Spinal cord (tissue), 10 donors: ENCODE measurements around the gene AKR1C2. TPM values are rescaled to one million over a fixed set of nuclear protein-coding genes. Genes with fewer than 3 reads are reported as not detected.
"Not testable (repeated sequence)": the region's sequence is repeated elsewhere in the genome, so short reads cannot be mapped to it uniquely, and the experiment has no call there.

Experiments used
- DNase-seq, 6 donors: peaks; one replicate each; pipeline versions ENCODE4 v3.0.0 to v3.0.0-alpha.2; 2013 to 2015; ENCODE audit warnings: low spot score in 6 of 6, low read depth in 4 of 6
- H3K27ac ChIP-seq: one replicate; pipeline ENCODE4 v1.5.1; 2013; ENCODE audit warnings: low read depth, low read length, control low read depth
- H3K27me3 ChIP-seq: one replicate; pipeline ENCODE4 v1.6.1; 2013; ENCODE audit warnings: low read length; ENCODE audit not compliant: control insufficient read depth, insufficient read depth
- H3K36me3 ChIP-seq: one replicate; pipeline ENCODE4 v1.6.1; 2013; ENCODE audit warnings: low read length; ENCODE audit not compliant: control insufficient read depth, insufficient read depth
- H3K4me1 ChIP-seq: one replicate; pipeline ENCODE4 v1.6.1; 2013; ENCODE audit warnings: low read length; ENCODE audit not compliant: control insufficient read depth, insufficient read depth
- H3K4me3 ChIP-seq: one replicate; pipeline ENCODE4 v1.5.1; 2013; ENCODE audit warnings: low read depth, low read length, control low read depth
- H3K9me3 ChIP-seq: one replicate; pipeline ENCODE4 v1.6.1; 2013; ENCODE audit warnings: low read length; ENCODE audit not compliant: control insufficient read depth, insufficient read depth
- WGBS: methylation state at CpG from one replicate; pipeline ENCODE4 v1.1.5; 2013; ENCODE audit warnings: missing lambda C conversion rate; ENCODE audit not compliant: insufficient coverage; 5-methylcytosine and 5-hydroxymethylcytosine counted together
- polyA plus RNA-seq, 2 donors: library from polyadenylated mRNA; unstranded; fragments of 120-200 nt; gene quantifications; one replicate each; pipeline ENCODE4 v1.2.1, GENCODE V29; 2013; ENCODE audit not compliant: insufficient read length in 2 of 2
- total RNA-seq, 2 donors: library from RNA; depleted of rRNA in 1 of 2; stranded (reverse); fragments of 120-200 nt in 1 of 2; fragments of >200 nt in 1 of 2; gene quantifications; one replicate each; pipeline versions ENCODE4 v1.2.3 to v1.2.4, GENCODE V29; 2013 to 2014
- donor health status: healthy.

The AKR1C2 gene
- total and polyA plus RNA-seq, 4 donors = 27.5 to 58.3 (median 41.1) TPM

DNA sequence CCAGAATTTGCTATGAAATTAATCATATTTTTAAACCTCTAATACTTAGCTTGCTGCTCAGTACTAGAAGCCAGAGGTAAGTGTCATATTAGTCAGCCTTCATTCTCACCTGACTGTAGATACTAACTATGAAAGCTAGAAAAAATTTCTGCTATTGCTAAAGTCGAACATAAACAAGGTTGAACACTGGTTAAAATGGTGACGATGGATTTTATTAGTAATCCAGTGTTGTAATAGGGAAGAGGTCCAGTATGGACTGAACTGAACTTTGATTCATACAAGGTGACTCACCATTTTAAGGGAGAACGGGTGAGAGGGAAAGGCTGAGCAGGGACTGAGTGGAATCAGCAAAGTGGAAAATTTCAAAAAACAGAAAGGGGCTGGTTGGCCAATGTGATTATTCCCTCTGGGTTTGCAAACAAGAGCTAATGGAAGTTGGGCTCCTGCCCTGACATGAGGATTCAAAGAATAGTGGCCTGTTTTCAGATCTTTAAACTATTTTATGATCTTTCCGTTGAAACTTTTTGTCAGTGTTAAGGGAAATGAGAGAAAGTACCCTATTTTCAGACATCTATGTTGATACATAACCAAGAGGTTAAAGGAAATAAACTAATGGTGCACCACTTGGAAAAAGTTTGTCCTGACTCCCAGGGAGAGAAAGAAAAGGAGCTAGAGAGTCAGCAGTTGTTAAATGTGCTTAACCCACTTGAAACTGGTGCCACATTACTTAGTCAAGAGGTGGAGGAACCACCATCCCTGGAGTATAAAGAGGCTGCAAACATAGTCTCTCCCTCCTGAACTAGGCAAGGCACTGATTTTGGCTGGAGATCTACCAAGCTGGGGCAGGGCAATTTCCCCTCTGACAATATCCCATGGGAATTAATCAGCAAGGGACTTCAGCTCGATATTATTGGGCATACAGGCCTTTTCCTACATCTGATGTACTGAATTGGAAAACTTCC lies 55.7 kb downstream of the AKR1C2 start:
- Histone ChIP-seq H3K27me3 (no peaks in the 10 kb centered on the region), H3K9me3 (no peaks in the 10 kb centered on the region), H3K4me1 (no peaks in the 10 kb centered on the region), H3K27ac (peak overlapping the region; percentile 25), H3K4me3 (no peak overlapping the region), H3K36me3 (no peaks in the 10 kb centered on the region)
- peak in 1 of 6 donors; percentile 23 for DNase-seq
- WGBS = 83% methylated on average over 3 of the region's 5 CpGs

DNA sequence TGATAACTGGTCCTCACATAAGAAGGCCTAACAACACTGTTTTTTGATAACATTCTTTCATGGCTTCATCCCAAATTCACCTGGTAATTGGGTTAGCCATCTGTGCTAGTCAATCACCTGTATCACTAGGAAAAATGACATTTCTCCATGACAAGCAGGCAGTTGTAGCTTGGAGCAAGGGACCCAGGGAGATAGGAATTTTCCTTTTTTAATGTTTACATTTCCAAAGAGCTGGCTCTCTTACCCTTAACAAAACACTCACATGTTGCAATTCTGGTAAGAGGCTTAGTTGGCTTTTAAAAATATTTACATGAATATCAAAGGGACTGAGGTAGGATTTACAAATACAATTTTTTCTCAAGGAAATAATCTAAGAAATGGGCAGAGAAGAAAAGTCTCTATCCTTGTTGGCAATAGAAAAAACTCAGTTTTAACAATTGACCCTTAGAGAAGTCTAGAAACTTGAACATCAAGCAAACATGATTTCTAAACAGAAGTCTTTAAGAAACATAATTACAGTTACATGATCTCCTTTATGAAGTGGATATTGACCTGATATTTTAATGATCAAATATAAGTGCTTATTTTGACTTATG lies 56.5 kb downstream of the AKR1C2 start:
- H3K4me1 ChIP-seq = no peaks in the 10 kb centered on the region
- H3K4me3 ChIP-seq = no peak overlapping the region
- DNase-seq = no peak
- no peaks in the 10 kb centered on the region for H3K9me3 ChIP-seq
- H3K27me3 ChIP-seq = no peaks in the 10 kb centered on the region
- no peak overlapping the region for H3K27ac ChIP-seq
- H3K36me3 ChIP-seq = no peaks in the 10 kb centered on the region

DNA sequence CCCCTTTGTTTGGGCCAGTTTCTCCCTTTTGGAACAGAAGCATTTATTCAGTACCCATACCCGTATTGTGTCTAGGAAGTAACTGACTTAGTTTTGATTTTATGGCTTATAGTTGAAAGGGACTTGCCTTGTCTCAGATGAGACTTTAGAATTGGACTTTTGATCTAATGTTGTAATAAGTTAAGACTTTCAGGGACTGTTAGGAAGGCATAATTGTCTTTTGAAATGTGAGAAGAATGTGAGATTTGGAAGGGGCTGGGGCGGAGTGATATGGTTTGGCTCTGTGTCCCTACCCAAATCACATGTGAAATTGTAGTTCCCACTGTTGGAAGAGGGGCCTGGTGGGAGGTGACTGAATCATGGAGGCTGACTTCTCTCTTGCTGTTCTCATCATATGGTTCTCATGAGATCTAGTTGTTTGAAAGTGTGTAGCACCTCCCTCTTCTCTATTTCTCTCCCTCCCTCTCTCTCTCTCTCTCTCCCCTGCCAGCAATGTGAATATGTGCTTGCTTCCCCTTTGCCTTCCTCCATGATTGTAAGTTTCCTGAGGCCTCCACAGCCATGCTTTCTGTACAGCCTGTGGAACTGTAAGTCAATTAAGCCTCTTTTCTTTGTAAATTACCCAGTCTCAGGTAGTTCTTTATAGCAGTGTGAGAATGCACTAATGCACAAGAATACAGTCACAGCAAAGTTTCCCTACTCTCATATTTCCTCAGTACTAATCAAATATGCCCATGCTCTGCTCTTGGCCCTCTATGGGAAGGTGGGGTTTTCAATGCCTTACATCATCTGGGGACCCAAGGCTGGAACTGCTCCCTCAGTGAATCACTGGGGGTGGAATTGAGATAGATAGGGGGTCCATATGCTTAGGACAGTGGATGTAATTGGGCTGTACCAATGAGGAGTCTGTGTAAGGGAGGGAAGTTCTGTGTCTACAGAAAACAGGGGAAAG lies 57.6 kb downstream of the AKR1C2 start:
- no peaks in the 10 kb centered on the region for H3K36me3 ChIP-seq
- no peaks in the 10 kb centered on the region for H3K4me1 ChIP-seq
- no peak overlapping the region for H3K4me3 ChIP-seq
- no peaks in the 10 kb centered on the region for H3K27me3 ChIP-seq
- no CpG with 5 or more reads among the region's 2 CpGs for WGBS
- no peak overlapping the region for H3K27ac ChIP-seq
- DNase-seq = no peak
- no peaks in the 10 kb centered on the region for H3K9me3 ChIP-seq

DNA sequence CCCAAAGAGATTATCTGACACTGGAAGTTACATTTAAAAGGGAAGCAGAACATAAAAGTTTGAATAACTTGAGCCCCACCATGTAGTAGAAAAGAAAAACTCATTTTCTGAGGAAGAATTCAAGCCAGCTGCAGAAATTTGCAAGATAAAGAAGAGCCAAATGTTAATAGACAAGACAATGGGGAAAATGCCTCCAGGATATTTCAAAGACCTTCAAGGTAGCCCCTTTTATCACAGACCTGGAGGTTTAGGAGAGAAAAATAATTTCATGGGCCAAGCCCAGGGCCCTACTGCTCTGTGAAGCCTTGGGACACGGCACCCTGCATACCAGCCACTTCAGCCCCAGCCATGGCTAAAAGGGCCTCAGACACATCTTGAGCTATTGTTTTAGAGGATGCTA lies 58.8 kb downstream of the AKR1C2 start:
- WGBS = no CpG with 5 or more reads among the region's 1 CpG
- no peak for DNase-seq
- Histone ChIP-seq H3K4me1 (no peaks in the 10 kb centered on the region), H3K4me3 (no peak overlapping the region), H3K27ac (no peak overlapping the region), H3K36me3 (no peaks in the 10 kb centered on the region), H3K9me3 (no peaks in the 10 kb centered on the region), H3K27me3 (no peaks in the 10 kb centered on the region)

DNA sequence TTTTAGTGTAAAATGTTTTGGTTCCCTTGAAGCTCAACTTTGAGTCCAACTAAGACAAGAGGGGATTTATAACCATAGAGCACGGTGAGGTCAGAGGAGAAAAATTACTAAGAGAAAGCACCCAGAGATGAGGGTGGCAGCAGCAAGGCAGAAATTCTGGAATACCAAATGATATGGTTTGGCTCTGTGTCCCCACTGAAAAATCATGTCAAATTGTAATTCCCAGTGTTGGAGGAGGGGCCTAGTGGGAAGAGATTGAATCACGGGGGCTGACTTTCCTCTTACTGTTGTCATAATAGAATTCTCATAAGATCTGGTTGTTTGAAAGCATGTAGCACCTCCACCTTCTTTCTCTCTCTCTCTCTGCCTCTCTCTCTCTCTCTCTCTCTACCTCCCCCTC lies 59.8 kb downstream of the AKR1C2 start:
- H3K27ac ChIP-seq = no peak overlapping the region
- peak in 1 of 6 donors; percentile 1 for DNase-seq
- no peaks in the 10 kb centered on the region for H3K4me1 ChIP-seq
- H3K4me3 ChIP-seq = no peak overlapping the region
- no peaks in the 10 kb centered on the region for H3K36me3 ChIP-seq
- H3K9me3 ChIP-seq = no peaks in the 10 kb centered on the region
- H3K27me3 ChIP-seq = no peaks in the 10 kb centered on the region
- 67% methylated on average over 1 of the region's 2 CpGs for WGBS

DNA sequence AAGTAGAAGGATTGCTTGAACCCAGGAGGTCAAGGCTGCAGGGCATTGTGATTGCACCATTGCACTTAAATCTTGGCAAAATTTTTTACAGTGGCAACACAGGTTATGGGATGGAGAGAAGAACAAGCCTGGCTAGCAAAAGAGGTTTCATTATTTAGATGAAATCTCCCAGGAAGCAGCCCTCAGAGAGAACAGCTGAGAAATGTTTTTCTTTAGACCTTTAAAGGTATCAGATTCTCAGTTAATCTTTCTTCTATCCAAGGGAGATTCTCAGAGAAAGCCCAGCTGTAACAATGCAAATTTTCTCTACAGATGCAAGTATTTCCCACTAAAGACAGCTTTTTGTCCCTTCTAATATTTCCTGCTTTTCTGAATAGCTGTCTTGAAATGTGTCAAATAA lies 60.2 kb downstream of the AKR1C2 start:
- not testable (repeated sequence) for H3K36me3 ChIP-seq, DNase-seq, H3K9me3 ChIP-seq, H3K4me1 ChIP-seq, H3K27ac ChIP-seq, H3K27me3 ChIP-seq, H3K4me3 ChIP-seq

DNA sequence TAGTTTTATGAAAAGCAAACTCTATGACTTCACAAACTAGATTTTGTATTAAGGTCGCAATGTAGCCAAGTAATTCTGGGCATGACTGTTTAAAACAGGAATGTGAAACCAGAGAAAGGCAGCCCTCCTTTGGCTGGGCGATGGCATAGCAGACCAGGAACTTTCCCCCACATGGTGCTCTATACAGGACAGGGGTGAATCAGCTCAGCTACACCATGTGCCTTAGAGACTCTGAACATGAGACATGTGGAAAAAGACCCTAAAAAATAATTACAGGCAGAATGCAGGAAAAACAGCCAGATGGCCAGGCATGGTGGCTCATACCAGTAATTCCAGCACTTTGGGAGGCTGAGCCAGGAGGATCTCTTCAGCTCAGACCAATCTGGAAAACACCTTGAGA lies 60.7 kb downstream of the AKR1C2 start:
- not testable (repeated sequence) for H3K4me1 ChIP-seq, H3K27ac ChIP-seq, H3K9me3 ChIP-seq, H3K4me3 ChIP-seq, H3K36me3 ChIP-seq, H3K27me3 ChIP-seq, DNase-seq
- no CpG with 5 or more reads among the region's 2 CpGs for WGBS

DNA sequence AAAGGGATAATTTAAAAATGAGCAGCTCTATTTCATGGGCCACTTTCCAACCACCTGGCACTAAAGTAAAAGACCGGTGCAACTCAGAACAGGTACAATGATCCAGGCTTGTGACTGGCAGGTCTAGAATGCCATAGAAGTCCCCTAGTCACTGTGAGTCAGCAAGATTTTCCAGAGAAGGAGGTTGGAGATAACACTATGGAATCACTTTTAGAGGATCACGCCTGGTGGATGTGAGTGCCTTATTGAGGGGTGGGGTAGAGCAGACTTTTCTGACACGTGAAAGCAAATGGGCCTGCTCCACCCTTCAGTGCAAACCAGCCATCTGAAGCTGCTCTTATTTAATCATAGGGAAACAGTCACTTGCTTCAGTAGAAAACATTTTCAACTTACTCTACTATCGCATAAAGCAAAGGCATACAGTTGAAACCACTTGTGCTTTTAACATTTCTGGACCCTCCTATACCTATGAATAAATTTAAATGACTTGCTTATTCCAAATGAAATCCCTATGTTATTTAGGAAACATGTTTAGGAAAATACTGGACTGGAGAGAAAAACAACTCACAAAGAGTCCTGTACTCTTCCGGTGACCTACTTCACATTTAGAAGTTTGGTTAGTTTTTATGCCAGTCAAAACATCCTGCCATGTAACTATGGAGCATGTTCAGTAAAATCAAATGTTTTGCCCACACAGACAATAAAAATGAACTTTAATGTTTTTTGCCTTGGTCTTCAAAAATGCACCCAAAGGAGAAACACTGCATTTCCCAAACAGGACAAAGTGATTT lies 61.9 kb downstream of the AKR1C2 start:
- 67% methylated on average over 3 of the region's 5 CpGs for WGBS

DNA sequence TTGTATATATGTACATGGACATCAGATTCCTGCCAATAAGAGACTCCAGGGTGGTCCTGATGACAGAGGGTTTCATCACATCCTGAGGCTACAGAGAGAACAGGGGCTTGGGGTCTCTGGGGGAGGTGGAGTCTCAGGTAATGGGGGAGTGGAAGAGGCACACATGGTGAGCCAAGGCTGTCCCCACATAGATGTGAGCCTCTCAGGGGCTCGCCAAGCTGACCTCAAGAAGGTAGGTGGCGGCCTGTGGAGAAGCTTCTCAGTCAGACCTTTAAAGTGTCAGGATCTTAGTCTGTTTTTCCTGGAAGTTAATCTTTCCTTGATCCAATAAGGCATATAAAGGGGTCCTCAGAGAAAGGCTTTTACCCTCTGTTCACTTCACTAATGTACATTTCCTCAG lies 62.7 kb downstream of the AKR1C2 start:
- whole genome bisulfite sequencing = 83% methylated on average over 1 of the region's 2 CpGs
- not testable (repeated sequence) for DNase-seq, H3K4me3 ChIP-seq, H3K36me3 ChIP-seq, H3K9me3 ChIP-seq, H3K27me3 ChIP-seq, H3K4me1 ChIP-seq, H3K27ac ChIP-seq

More for the DNA sequence above, 61.9 kb downstream of the AKR1C2 start:
- peak overlapping the region; percentile 7 for H3K27ac ChIP-seq
- no peaks in the 10 kb centered on the region for H3K4me1 ChIP-seq
- no peaks in the 10 kb centered on the region for H3K27me3 ChIP-seq
- peaks cover 2% of the 10 kb centered on the region for H3K36me3 ChIP-seq
- H3K4me3 ChIP-seq = no peak overlapping the region
- no peak for DNase-seq
- H3K9me3 ChIP-seq = no peaks in the 10 kb centered on the region
